NT2/D1 (cell line): Measurements from ENCODE around the gene TUB.

Experiments
- DNase-seq: peaks from one replicate; pipeline ENCODE4 v3.0.0-alpha.2; 2011; ENCODE audit warnings: low read depth, low spot score
- H3K27me3 ChIP-seq: 2 replicates; pipeline ENCODE4 v1.6.0; 2011; ENCODE audit warnings: mild to moderate bottlenecking; ENCODE audit not compliant: insufficient read length, insufficient read depth
- H3K36me3 ChIP-seq: 2 replicates; pipeline ENCODE4 v1.6.1; 2011; ENCODE audit warnings: mild to moderate bottlenecking, low read length, mixed read lengths; ENCODE audit not compliant: insufficient read depth, insufficient read length
- H3K4me1 ChIP-seq: 2 replicates; pipeline ENCODE4 v1.5.1; 2011; ENCODE audit not compliant: insufficient read depth, insufficient read length
- H3K4me3 ChIP-seq: 2 replicates; pipeline ENCODE4 v1.5.1; 2011; ENCODE audit warnings: low read depth; ENCODE audit not compliant: insufficient read length
- H3K9ac ChIP-seq: 2 replicates; pipeline ENCODE4 v1.6.0; 2011; ENCODE audit warnings: low read depth; ENCODE audit not compliant: insufficient read length
- H3K9me3 ChIP-seq: 2 replicates; pipeline ENCODE4 v1.5.1; 2011; ENCODE audit warnings: mild to moderate bottlenecking, low read length; ENCODE audit not compliant: insufficient read depth
- SUZ12 ChIP-seq: IDR thresholded peaks from 2 replicates; pipeline ENCODE4 v1.6.1; 2011; ENCODE audit not compliant: insufficient read length, insufficient read depth; ENCODE audit errors: extremely low read depth
- YY1 ChIP-seq: IDR thresholded peaks from 2 replicates; pipeline ENCODE4 v1.6.1; 2011; ENCODE audit not compliant: insufficient read length, insufficient read depth
- ZNF274 ChIP-seq: IDR thresholded peaks from 2 replicates; pipeline ENCODE4 v1.6.1; 2011; ENCODE audit warnings: mild to moderate bottlenecking, low read depth, low read length

Gene TUB

GRCh38 chr11:8080674-8081590, at the start of gene TUB:
TUB (plus strand) TSS chr11:8081211; CDS start chr11:8081511, 300 bp downstream.
- DNase-seq = no peak
- Histone ChIP-seq H3K9ac (peak within 1 kb of the TSS; percentile 68), H3K9me3 (no peaks in the 10 kb centered on the region), H3K4me3 (peak within 1 kb of the TSS; percentile 69), H3K27me3 (peaks cover 29% of the 10 kb centered on the region), H3K36me3 (peaks cover 7% of the 10 kb centered on the region), H3K4me1 (peaks cover 24% of the 10 kb centered on the region)
- TF ChIP-seq YY1 (no peak), ZNF274 (no peak), SUZ12 (no peak)

- no peaks in the 10 kb centered on the region for H3K36me3 ChIP-seq
- peak overlapping the region; percentile 24 for H3K9ac ChIP-seq
- H3K4me3 ChIP-seq = no peak overlapping the region
- H3K4me1 ChIP-seq = peaks cover 3% of the 10 kb centered on the region
- DNase-seq = no peak
- H3K9me3 ChIP-seq = no peaks in the 10 kb centered on the region
- peaks cover 25% of the 10 kb centered on the region for H3K27me3 ChIP-seq
- TF ChIP-seq ZNF274 (no peak), SUZ12 (no peak), YY1 (no peak)
These were observed 49.5 kb upstream of the TUB start for GRCh38 chr11:8031248-8032115.

GRCh38 chr11:8032122-8032521, 48.9 kb upstream of the TUB start:
- peaks cover 3% of the 10 kb centered on the region for H3K4me1 ChIP-seq
- H3K4me3 ChIP-seq = no peak overlapping the region
- peaks cover 25% of the 10 kb centered on the region for H3K27me3 ChIP-seq
- no peaks in the 10 kb centered on the region for H3K9me3 ChIP-seq
- H3K36me3 ChIP-seq = no peaks in the 10 kb centered on the region
- TF ChIP-seq SUZ12 (no peak), YY1 (no peak), ZNF274 (no peak)
- DNase-seq = no peak
- no peak overlapping the region for H3K9ac ChIP-seq

- Histone ChIP-seq H3K27me3 (peaks cover 25% of the 10 kb centered on the region), H3K36me3 (no peaks in the 10 kb centered on the region), H3K9me3 (no peaks in the 10 kb centered on the region), H3K9ac (peak overlapping the region; percentile 65), H3K4me1 (peaks cover 3% of the 10 kb centered on the region), H3K4me3 (no peak overlapping the region)
- no peak for DNase-seq
- TF ChIP-seq ZNF274 = no peak
- no peak for TF ChIP-seq YY1
- no peak for TF ChIP-seq SUZ12
These were observed 48.3 kb upstream of the TUB start for GRCh38 chr11:8032576-8033304.

GRCh38 chr11:8033305-8034105, 47.5 kb upstream of the TUB start:
- no peaks in the 10 kb centered on the region for H3K9me3 ChIP-seq
- peaks cover 3% of the 10 kb centered on the region for H3K4me1 ChIP-seq
- peak; percentile 63 for DNase-seq
- H3K36me3 ChIP-seq = no peaks in the 10 kb centered on the region
- TF ChIP-seq ZNF274 = no peak
- no peak for TF ChIP-seq SUZ12
- no peak for TF ChIP-seq YY1
- peak overlapping the region; percentile 65 for H3K9ac ChIP-seq
- H3K4me3 ChIP-seq = no peak overlapping the region
- H3K27me3 ChIP-seq = peaks cover 25% of the 10 kb centered on the region

- Histone ChIP-seq H3K4me3 (no peak overlapping the region), H3K36me3 (no peaks in the 10 kb centered on the region), H3K9me3 (no peaks in the 10 kb centered on the region), H3K27me3 (peaks cover 25% of the 10 kb centered on the region), H3K4me1 (peaks cover 3% of the 10 kb centered on the region), H3K9ac (no peak overlapping the region)
- TF ChIP-seq ZNF274 = no peak
- no peak for TF ChIP-seq YY1
- TF ChIP-seq SUZ12 = no peak
- no peak for DNase-seq
These were observed 46.9 kb upstream of the TUB start for GRCh38 chr11:8034106-8034585.
